IMR-90 (cell line): ENCODE data around the gene ELMO1. TPM values are rescaled to one million over a fixed set of nuclear protein-coding genes. Genes with fewer than 3 reads are reported as not detected.

Source experiments
- ATAC-seq: fragments of 200-7000 bp; cut with Tn5 transposase; 2 replicates; pipeline ENCODE4 v1.9.1; 2020; ENCODE audit warnings: low read depth, mild to moderate bottlenecking, moderate library complexity
- BruUV-seq: library from RNA; stranded (reverse); fragments of 400-500 nt; replicated peaks from 2 replicates; lab custom pipeline; 2021; lab: Mats Ljungman, UMichigan
- CTCF ChIA-PET: fragments of 300-600 bp; formaldehyde crosslinking; extraction: SDS; loops from one replicate; lab custom pipeline; 2021; ENCODE audit warnings: antibody characterized with exemption; lab: Yijun Ruan, JAX
- POLR2A ChIA-PET: fragments of 300-600 bp; sonication (Branson Sonifier 250); formaldehyde crosslinking; loops from one replicate; lab custom pipeline; 2022; ENCODE audit warnings: antibody characterized with exemption; ENCODE audit not compliant: unreplicated experiment; lab: Charles Lee
- DNase-seq: peaks from one replicate; pipeline ENCODE4 v3.0.0; 2013
- H2AFZ ChIP-seq: replicated peaks from 2 replicates; pipeline ENCODE3; 2013; ENCODE audit warnings: low read length, mild to moderate bottlenecking; ENCODE audit not compliant: poor library complexity
- H2AK5ac ChIP-seq: 2 replicates; pipeline ENCODE4 v1.6.1; 2013; ENCODE audit warnings: low read depth, low read length, inconsistent platforms
- H2AK9ac ChIP-seq: replicated peaks from 2 replicates; pipeline ENCODE3; 2013; ENCODE audit warnings: mild to moderate bottlenecking, low read depth, low read length, moderate library complexity; ENCODE audit not compliant: poor library complexity
- H2BK120ac ChIP-seq: 2 replicates; pipeline ENCODE4 v1.6.1; 2013; ENCODE audit warnings: low read depth, low read length, inconsistent platforms
- H2BK15ac ChIP-seq: 3 replicates; pipeline ENCODE4 v1.6.1; 2013; ENCODE audit warnings: low read depth, low read length, inconsistent platforms
- H2BK20ac ChIP-seq: 2 replicates; pipeline ENCODE4 v1.6.1; 2013; ENCODE audit warnings: low read depth, mild to moderate bottlenecking, inconsistent platforms, low read length, moderate library complexity
- H2BK5ac ChIP-seq: 2 replicates; pipeline ENCODE4 v1.6.1; 2013; ENCODE audit warnings: mild to moderate bottlenecking, low read depth, low read length, inconsistent platforms; ENCODE audit not compliant: poor library complexity, severe bottlenecking
- H3K14ac ChIP-seq: replicated peaks from 2 replicates; pipeline ENCODE4 v1.6.1; 2013; ENCODE audit warnings: low read depth, low read length, inconsistent platforms
- H3K18ac ChIP-seq: 2 replicates; pipeline ENCODE4 v1.6.1; 2013; ENCODE audit warnings: low read depth, low read length, control low read depth
- H3K23ac ChIP-seq: 2 replicates; pipeline ENCODE4 v1.6.1; 2013; ENCODE audit warnings: low read depth, low read length, inconsistent platforms
- H3K27ac ChIP-seq: 2 replicates; pipeline ENCODE4 v1.5.1; 2013; ENCODE audit warnings: mild to moderate bottlenecking, control low read depth, low read length; ENCODE audit not compliant: insufficient read depth
- H3K27me3 ChIP-seq: 2 replicates; pipeline ENCODE4 v1.6.1; 2013; ENCODE audit warnings: low read length; ENCODE audit not compliant: control insufficient read depth, insufficient read depth
- H3K36me3 ChIP-seq: 2 replicates; pipeline ENCODE4 v1.6.1; 2013; ENCODE audit warnings: low read length, mixed read lengths; ENCODE audit not compliant: control insufficient read depth, insufficient read depth
- H3K4ac ChIP-seq: 2 replicates; pipeline ENCODE4 v1.6.1; 2013; ENCODE audit warnings: low read depth, low read length, inconsistent platforms
- H3K4me1 ChIP-seq: 2 replicates; pipeline ENCODE4 v1.6.1; 2013; ENCODE audit warnings: low read length, mixed read lengths; ENCODE audit not compliant: control insufficient read depth, insufficient read depth
- H3K4me2 ChIP-seq: 2 replicates; pipeline ENCODE4 v1.6.1; 2013; ENCODE audit warnings: low read depth, mild to moderate bottlenecking, control low read depth, low read length, moderate library complexity
- H3K4me3 ChIP-seq: 2 replicates; pipeline ENCODE4 v1.5.1; 2013; ENCODE audit warnings: low read depth, mild to moderate bottlenecking, control low read depth, low read length, moderate library complexity; ENCODE audit not compliant: insufficient read depth
- H3K56ac ChIP-seq: 2 replicates; pipeline ENCODE4 v1.6.1; 2013; ENCODE audit warnings: low read length, inconsistent platforms; ENCODE audit not compliant: insufficient read depth; ENCODE audit errors: extremely low read depth
- H3K79me1 ChIP-seq, 2 experiments: 2 replicates each; pipeline ENCODE4 v1.6.1; 2013; ENCODE audit warnings: low read length in 2 of 2, inconsistent platforms in 1 of 2, low read depth in 1 of 2
- H3K9ac ChIP-seq: 2 replicates; pipeline ENCODE4 v1.6.1; 2013; ENCODE audit warnings: low read depth, low read length, control low read depth
- H3K9me1 ChIP-seq: 2 replicates; pipeline ENCODE4 v1.6.1; 2013; ENCODE audit warnings: low read length, inconsistent platforms; ENCODE audit not compliant: insufficient read depth
- H3K9me3 ChIP-seq: 2 replicates; pipeline ENCODE4 v1.6.1; 2013; ENCODE audit warnings: low read length; ENCODE audit not compliant: control insufficient read depth, insufficient read depth
- H4K20me1 ChIP-seq: 2 replicates; pipeline ENCODE4 v1.6.1; 2013; ENCODE audit warnings: low read length, inconsistent platforms; ENCODE audit not compliant: insufficient read depth
- H4K5ac ChIP-seq: 2 replicates; pipeline ENCODE4 v1.6.1; 2013; ENCODE audit warnings: mild to moderate bottlenecking, low read depth, low read length, control low read depth
- H4K8ac ChIP-seq, 2 experiments: 2 replicates each; pipeline ENCODE4 v1.6.1; 2013; ENCODE audit warnings: low read depth in 2 of 2, low read length in 2 of 2, control low read depth in 1 of 2, inconsistent platforms in 1 of 2
- H4K91ac ChIP-seq: 2 replicates; pipeline ENCODE4 v1.6.1; 2013; ENCODE audit warnings: low read depth, low read length, inconsistent platforms; ENCODE audit not compliant: insufficient read depth
- BHLHE40 ChIP-seq: fragments of 150-350 bp; IDR thresholded peaks from 2 replicates; pipeline ENCODE4 v1.6.1; 2016; ENCODE audit warnings: mild to moderate bottlenecking, low read depth, low read length
- CEBPB ChIP-seq: IDR thresholded peaks from 2 replicates; pipeline ENCODE4 v1.6.1; 2012; ENCODE audit warnings: low read depth, low read length, improper control_type of control experiment
- FOS ChIP-seq: fragments of 150-350 bp; IDR thresholded peaks from 2 replicates; pipeline ENCODE4 v1.6.1; 2016; ENCODE audit warnings: low read depth, low read length
- MAFK ChIP-seq: IDR thresholded peaks from 2 replicates; pipeline ENCODE4 v1.6.1; 2012; ENCODE audit warnings: low read depth, low read length, improper control_type of control experiment
- MAZ ChIP-seq: IDR thresholded peaks from 2 replicates; pipeline ENCODE4 v1.6.1; 2012; ENCODE audit warnings: low read depth, mild to moderate bottlenecking, low read length, improper control_type of control experiment, moderate library complexity, borderline replicate concordance
- MXI1 ChIP-seq: IDR thresholded peaks from 2 replicates; pipeline ENCODE4 v1.6.1; 2012; ENCODE audit warnings: low read depth, mild to moderate bottlenecking, low read length, moderate library complexity, borderline replicate concordance
- POLR2A ChIP-seq: IDR thresholded peaks from 2 replicates; pipeline ENCODE4 v1.6.1; 2012; ENCODE audit warnings: mild to moderate bottlenecking, low read depth, low read length
- RAD21 ChIP-seq: IDR thresholded peaks from 2 replicates; pipeline ENCODE4 v1.6.1; 2012; ENCODE audit warnings: low read length, improper control_type of control experiment
- RCOR1 ChIP-seq: IDR thresholded peaks from 2 replicates; pipeline ENCODE4 v1.6.1; 2012; ENCODE audit warnings: mild to moderate bottlenecking, low read length, improper control_type of control experiment; ENCODE audit not compliant: insufficient replicate concordance
- RFX5 ChIP-seq: IDR thresholded peaks from 2 replicates; pipeline ENCODE4 v1.8.0; 2012; ENCODE audit warnings: low read depth, mild to moderate bottlenecking, low read length, moderate library complexity
- SMC3 ChIP-seq: fragments of 150-350 bp; IDR thresholded peaks from 2 replicates; pipeline ENCODE4 v1.6.1; 2016; ENCODE audit warnings: low read depth, mild to moderate bottlenecking, antibody characterized with exemption, low read length, moderate library complexity
- WGBS, 2 experiments: methylation state at CpG; one replicate each; pipeline versions ENCODE4 v1.1.5 to v1.1.7; 2013; ENCODE audit warnings: missing lambda C conversion rate in 2 of 2; ENCODE audit not compliant: insufficient read length in 1 of 2; ENCODE audit errors: extremely low coverage in 2 of 2; 5-methylcytosine and 5-hydroxymethylcytosine counted together
- dilution Hi-C: fragments of 300-500 bp; cut with HindIII; formaldehyde crosslinking; loops from one replicate; pipeline ENCODE4 v1.14.3; 2018; ENCODE audit warnings: low sequenced_read_pairs; ENCODE audit not compliant: unreplicated experiment
- in situ Hi-C: fragments of 300-500 bp; cut with MboI; formaldehyde crosslinking; loops from 3 replicates; pipeline ENCODE4 v1.14.3; 2019; ENCODE audit warnings: low sequenced_read_pairs, inconsistent platforms, mixed read lengths
- intact Hi-C: fragments of 100-400 bp; cut with micrococcal nuclease; formaldehyde crosslinking; loops from 2 replicates; pipeline ENCODE4 v1.10.0; 2022
- polyA plus RNA-seq, 3 experiments: library from polyadenylated mRNA; depleted of rRNA; stranded (reverse); fragments of >200 nt; gene quantifications; 2 replicates each; pipeline ENCODE4 v1.2.3, GENCODE V29; 2012; ENCODE audit warnings: low replicate concordance in 1 of 3
- total RNA-seq: library from RNA; depleted of rRNA; stranded (reverse); fragments of >200 nt; gene quantifications from 2 replicates; pipeline ENCODE4 v1.2.3, GENCODE V29; 2012
- TF ChIP-seq, protein P1 (sequence below): conservative IDR thresholded peaks from 2 replicates; pipeline ENCODE4 v1.5.1; 2012; ENCODE audit warnings: mild to moderate bottlenecking, low read depth, low read length, improper control_type of control experiment

The ELMO1 gene
- total and polyA plus RNA-seq, 2 of the 4 experiments (the other 2 are of a cell fraction): 0.03 TPM; not detected in 1

DNA sequence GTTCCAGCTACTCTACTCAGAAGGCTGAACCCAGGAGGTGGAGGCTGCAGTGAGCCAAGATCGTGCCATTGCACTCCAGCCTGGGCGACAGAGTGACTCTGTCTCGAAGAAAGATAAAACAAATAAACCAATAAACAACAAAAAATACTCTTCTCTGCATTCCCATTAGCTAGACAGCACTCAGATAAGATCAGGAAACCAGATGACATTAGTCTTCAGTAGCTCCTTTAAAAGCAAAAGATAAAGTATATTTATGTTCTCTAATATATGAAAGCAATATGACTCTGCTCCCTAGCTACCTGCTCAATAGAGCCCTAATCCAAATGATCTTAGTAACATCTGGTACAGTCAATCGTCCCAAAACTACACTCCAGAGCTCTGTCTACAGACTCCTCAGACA is 212.9 kb downstream of the ELMO1 start:
- no TSS peak for BruUV-seq
- ChIA-PET CTCF (no interaction called here), POLR2A (no interaction called here)
- no peak overlapping the region for H2BK20ac ChIP-seq
- no peak overlapping the region for H2AK9ac ChIP-seq
- DNase-seq: no peak
- H4K91ac ChIP-seq: no peak overlapping the region
- H3K23ac ChIP-seq: no peak overlapping the region
- H3K18ac ChIP-seq: no peak overlapping the region
- H3K36me3 ChIP-seq: no peaks in the 10 kb centered on the region
- H3K4me1 ChIP-seq: no peaks in the 10 kb centered on the region
- no peak overlapping the region for H3K9ac ChIP-seq
- ATAC-seq: no peak
- no peaks in the 10 kb centered on the region for H3K79me1 ChIP-seq
- H4K8ac ChIP-seq: no peak overlapping the region
- no peak overlapping the region for H3K14ac ChIP-seq
- TF ChIP-seq FOS: no peak
- no peak for TF ChIP-seq MXI1
- TF ChIP-seq SMC3: no peak
- no peak for TF ChIP-seq MAFK
- no peak for TF ChIP-seq RFX5
- TF ChIP-seq, protein P1, sequence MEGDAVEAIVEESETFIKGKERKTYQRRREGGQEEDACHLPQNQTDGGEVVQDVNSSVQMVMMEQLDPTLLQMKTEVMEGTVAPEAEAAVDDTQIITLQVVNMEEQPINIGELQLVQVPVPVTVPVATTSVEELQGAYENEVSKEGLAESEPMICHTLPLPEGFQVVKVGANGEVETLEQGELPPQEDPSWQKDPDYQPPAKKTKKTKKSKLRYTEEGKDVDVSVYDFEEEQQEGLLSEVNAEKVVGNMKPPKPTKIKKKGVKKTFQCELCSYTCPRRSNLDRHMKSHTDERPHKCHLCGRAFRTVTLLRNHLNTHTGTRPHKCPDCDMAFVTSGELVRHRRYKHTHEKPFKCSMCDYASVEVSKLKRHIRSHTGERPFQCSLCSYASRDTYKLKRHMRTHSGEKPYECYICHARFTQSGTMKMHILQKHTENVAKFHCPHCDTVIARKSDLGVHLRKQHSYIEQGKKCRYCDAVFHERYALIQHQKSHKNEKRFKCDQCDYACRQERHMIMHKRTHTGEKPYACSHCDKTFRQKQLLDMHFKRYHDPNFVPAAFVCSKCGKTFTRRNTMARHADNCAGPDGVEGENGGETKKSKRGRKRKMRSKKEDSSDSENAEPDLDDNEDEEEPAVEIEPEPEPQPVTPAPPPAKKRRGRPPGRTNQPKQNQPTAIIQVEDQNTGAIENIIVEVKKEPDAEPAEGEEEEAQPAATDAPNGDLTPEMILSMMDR: no peak
- TF ChIP-seq RAD21: no peak
- no peak for TF ChIP-seq POLR2A
- no peak for TF ChIP-seq MAZ
- TF ChIP-seq CEBPB: no peak
- TF ChIP-seq RCOR1: no peak
- TF ChIP-seq BHLHE40: no peak
- no peak overlapping the region for H3K4me2 ChIP-seq
- H3K56ac ChIP-seq: no peak overlapping the region
- no peaks in the 10 kb centered on the region for H3K9me3 ChIP-seq
- no peak overlapping the region for H2BK5ac ChIP-seq
- H2AFZ ChIP-seq: no peak overlapping the region
- no peak overlapping the region for H4K5ac ChIP-seq
- H3K27ac ChIP-seq: no peak overlapping the region
- no peak overlapping the region for H3K4ac ChIP-seq
- no peak overlapping the region for H2AK5ac ChIP-seq
- intact Hi-C loops (no loop called here), in situ Hi-C loops (no loop called here), dilution Hi-C loops (no loop called here)
- H2BK15ac ChIP-seq: no peak overlapping the region
- no peak overlapping the region for H3K4me3 ChIP-seq
- H2BK120ac ChIP-seq: no peak overlapping the region
- H4K20me1 ChIP-seq: no peaks in the 10 kb centered on the region
- no peaks in the 10 kb centered on the region for H3K9me1 ChIP-seq
- no CpG with 5 or more reads among the region's 4 CpGs for WGBS, 2 experiments
- H3K27me3 ChIP-seq: no peaks in the 10 kb centered on the region
